Endothelial cell of umbilical vein (primary cell): ENCODE data around the gene KIF3A. TPM values are rescaled to one million over a fixed set of nuclear protein-coding genes. Genes with fewer than 3 reads are reported as not detected.

Experiments used
- BruUV-seq: library from RNA; stranded (reverse); fragments of 400-500 nt; replicated peaks from 2 replicates; lab custom pipeline; 2021; lab: Mats Ljungman, UMichigan
- CTCF ChIA-PET: fragments of 300-600, 350-600 bp; sonication (Branson Sonifier 250); formaldehyde crosslinking; loops from one replicate; lab custom pipeline; 2021; ENCODE audit warnings: antibody characterized with exemption, inconsistent platforms; lab: Charles Lee
- POLR2A ChIA-PET: fragments of 300-600, 350-600 bp; sonication (Branson Sonifier 250); formaldehyde crosslinking; loops from one replicate; lab custom pipeline; 2021; ENCODE audit warnings: antibody characterized with exemption, inconsistent platforms; lab: Charles Lee
- DNase-seq: peaks from one replicate; pipeline ENCODE4 v3.0.0-alpha.2; 2011; ENCODE audit warnings: low read depth, low spot score
- FAIRE-seq: peaks from 2 replicates; lab custom pipeline; 2011; peaks lifted over from hg19 to GRCh38; lab: Jason Lieb, UNC
- H2AFZ ChIP-seq: 2 replicates; pipeline ENCODE4 v1.6.0; 2012; ENCODE audit warnings: low read depth, low read length, control low read depth, inconsistent platforms
- H3K27ac ChIP-seq: 2 replicates; pipeline ENCODE4 v1.5.1; 2011; ENCODE audit warnings: low read depth, mild to moderate bottlenecking, control low read depth, low read length, moderate library complexity; ENCODE audit not compliant: insufficient read depth
- H3K27me3 ChIP-seq, 2 experiments: 2 replicates each; pipeline versions ENCODE4 v1.6.0 to v1.6.1; 2011; ENCODE audit warnings: low read length in 2 of 2, mixed read lengths in 1 of 2; ENCODE audit not compliant: control insufficient read depth in 2 of 2, insufficient read depth in 2 of 2
- H3K36me3 ChIP-seq, 2 experiments: 2 replicates in 1 of 2; 3 replicates in 1 of 2; pipeline ENCODE4 v1.5.1; 2011; ENCODE audit warnings: low read length in 2 of 2, mild to moderate bottlenecking in 1 of 2, moderate library complexity in 1 of 2; ENCODE audit not compliant: control insufficient read depth in 2 of 2, insufficient read depth in 2 of 2; ENCODE audit errors: extremely low read depth in 1 of 2
- H3K4me1 ChIP-seq: 3 replicates; pipeline ENCODE4 v1.5.1; 2011; ENCODE audit warnings: mild to moderate bottlenecking, low read length; ENCODE audit not compliant: control insufficient read depth, insufficient read depth; ENCODE audit errors: extremely low read depth
- H3K4me2 ChIP-seq: 2 replicates; pipeline ENCODE4 v1.6.1; 2011; ENCODE audit warnings: low read length, control low read depth, mixed read lengths; ENCODE audit not compliant: insufficient read depth
- H3K4me3 ChIP-seq, 3 experiments: fragments of 200-600 bp in 1 of 3; sonication (generic), shearing (Covaris generic) in 1 of 3; replicated peaks in 1 of 3; 2 replicates each; pipeline ENCODE4 v1.5.1; 2011 to 2016; ENCODE audit warnings: control low read depth in 3 of 3, low read length in 3 of 3, mild to moderate bottlenecking in 2 of 3, inconsistent platforms in 1 of 3, low read depth in 1 of 3, moderate library complexity in 1 of 3; ENCODE audit not compliant: insufficient read depth in 1 of 3
- H3K79me2 ChIP-seq: 2 replicates; pipeline ENCODE4 v1.6.0; 2012; ENCODE audit warnings: low read length, inconsistent platforms; ENCODE audit not compliant: control insufficient read depth, insufficient read depth
- H3K9ac ChIP-seq: replicated peaks from 2 replicates; pipeline ENCODE3; 2011; ENCODE audit warnings: low read length, control low read depth; ENCODE audit not compliant: insufficient read depth; ENCODE audit errors: extremely low read depth
- H3K9me1 ChIP-seq: replicated peaks from 3 replicates; pipeline ENCODE4 v1.6.0; 2011; ENCODE audit warnings: mild to moderate bottlenecking, low read length; ENCODE audit not compliant: control insufficient read depth, insufficient read depth; ENCODE audit errors: extremely low read depth
- H3K9me3 ChIP-seq: replicated peaks from 2 replicates; pipeline ENCODE4 v1.5.1; 2012; ENCODE audit warnings: low read length, inconsistent platforms; ENCODE audit not compliant: control insufficient read depth, insufficient read depth
- H4K20me1 ChIP-seq: replicated peaks from 2 replicates; pipeline ENCODE3; 2011; ENCODE audit warnings: mild to moderate bottlenecking, low read length; ENCODE audit not compliant: control insufficient read depth, insufficient read depth; ENCODE audit errors: extremely low read depth
- CTCF ChIP-seq, 2 donors: IDR thresholded peaks; 1 replicate in 1 of 2; 2 replicates in 1 of 2; pipeline ENCODE4 v1.5.1; 2011; ENCODE audit warnings: low read length in 2 of 2, mild to moderate bottlenecking in 2 of 2, moderate library complexity in 2 of 2, control low read depth in 1 of 2, inconsistent platforms in 1 of 2, low read depth in 1 of 2; ENCODE audit not compliant: insufficient read depth in 1 of 2; ENCODE audit errors: extremely low read depth in 1 of 2
- EZH2 ChIP-seq: IDR thresholded peaks from 2 replicates; pipeline ENCODE4 v1.6.1; 2012; ENCODE audit warnings: borderline replicate concordance, low read depth, mild to moderate bottlenecking, moderate library complexity, low read length, inconsistent platforms; ENCODE audit not compliant: severe bottlenecking
- FOS ChIP-seq: IDR thresholded peaks from 2 replicates; pipeline ENCODE4 v1.6.1; 2011; ENCODE audit warnings: mild to moderate bottlenecking, low read length, moderate library complexity, borderline replicate concordance; ENCODE audit not compliant: insufficient read depth
- GATA2 ChIP-seq: IDR thresholded peaks from 2 replicates; pipeline ENCODE4 v1.7.0; 2011; ENCODE audit warnings: low read depth, mild to moderate bottlenecking, moderate library complexity, mixed read lengths, low read length; ENCODE audit not compliant: insufficient read length, insufficient read depth
- JUN ChIP-seq: IDR thresholded peaks from 2 replicates; pipeline ENCODE4 v1.6.1; 2011; ENCODE audit warnings: borderline replicate concordance, low read depth; ENCODE audit not compliant: insufficient read length, insufficient read depth
- MAX ChIP-seq: IDR thresholded peaks from 2 replicates; pipeline ENCODE4 v1.6.1; 2011; ENCODE audit not compliant: insufficient read depth, insufficient read length
- MYC ChIP-seq: IDR thresholded peaks from one replicate; pipeline ENCODE4 v1.6.1; 2011; ENCODE audit warnings: mild to moderate bottlenecking, low read depth, low read length
- POLR2A ChIP-seq: IDR thresholded peaks from 2 replicates; pipeline ENCODE4 v1.6.1; 2012; ENCODE audit warnings: low read depth, mild to moderate bottlenecking, control low read depth, low read length
- POLR2AphosphoS5 ChIP-seq: IDR thresholded peaks from 2 replicates; pipeline ENCODE4 v1.6.1; 2012; ENCODE audit warnings: low read depth, mild to moderate bottlenecking, control low read depth, low read length, moderate library complexity; ENCODE audit not compliant: insufficient read depth
- dilution Hi-C: fragments of 300-500 bp; cut with MboI; formaldehyde crosslinking; loops from one replicate; pipeline ENCODE4 v1.15.0; 2019; ENCODE audit warnings: low sequenced_read_pairs; ENCODE audit not compliant: extremely low pct_ligation_motif_present
- intact Hi-C: fragments of 100-400 bp; cut with micrococcal nuclease; formaldehyde crosslinking; loops from one replicate; pipeline ENCODE4 v1.10.0; 2022
- polyA plus RNA-seq, 4 experiments: library from polyadenylated mRNA; depleted of rRNA in 3 of 4; stranded (reverse) in 3 of 4; unstranded in 1 of 4; fragments of >200 nt; gene quantifications; 2 replicates each; pipeline versions ENCODE4 v1.2.1 to v1.2.3, GENCODE V29; 2011 to 2012; ENCODE audit warnings: missing spikeins in 1 of 4
- total RNA-seq: library from RNA; stranded (reverse); gene quantifications from 2 replicates; pipeline ENCODE4 v1.2.3, GENCODE V29; 2021

Gene KIF3A
- total and polyA plus RNA-seq, 2 donors (not counting 3 experiments of a cell fraction or from before 2014, with no cell fraction given), result 3.3 to 11.2 TPM

GRCh38 chr5:132681476-132681831 lies 55.9 kb downstream of the KIF3A start:
- dilution Hi-C loops, result no loop called here
- ChIA-PET CTCF (interaction anchor here (1.1 kb wide), 1 partner anchor 21 kb away, joined by 3 read pairs; no protein-coding TSS in a partner anchor), POLR2A (no interaction called here)
- H3K9ac ChIP-seq, result no peak overlapping the region
- H3K9me3 ChIP-seq, result no peaks in the 10 kb centered on the region
- no peaks in the 10 kb centered on the region for H3K36me3 ChIP-seq
- BruUV-seq, result no TSS peak
- no peaks in the 10 kb centered on the region for H3K9me1 ChIP-seq
- H4K20me1 ChIP-seq, result no peaks in the 10 kb centered on the region
- no peak overlapping the region for H2AFZ ChIP-seq
- H3K27me3 ChIP-seq, result no peaks in the 10 kb centered on the region
- intact Hi-C loops, result no loop called here
- FAIRE-seq, result no peak
- TF ChIP-seq CTCF (IDR thresholded peaks at IDR 0.05; ENCODE audit: extremely low read depth in 1 of 2, insufficient read depth in 1 of 2, low read depth in 1 of 2, low read length in 2 of 2), result no peak
- TF ChIP-seq EZH2, result no peak
- H3K4me3 ChIP-seq, result no peak overlapping the region
- no peak for DNase-seq
- H3K4me2 ChIP-seq, result no peak overlapping the region
- no peaks in the 10 kb centered on the region for H3K79me2 ChIP-seq
- H3K4me1 ChIP-seq, result peaks cover 7% of the 10 kb centered on the region
- H3K27ac ChIP-seq, result no peak overlapping the region

DNA sequence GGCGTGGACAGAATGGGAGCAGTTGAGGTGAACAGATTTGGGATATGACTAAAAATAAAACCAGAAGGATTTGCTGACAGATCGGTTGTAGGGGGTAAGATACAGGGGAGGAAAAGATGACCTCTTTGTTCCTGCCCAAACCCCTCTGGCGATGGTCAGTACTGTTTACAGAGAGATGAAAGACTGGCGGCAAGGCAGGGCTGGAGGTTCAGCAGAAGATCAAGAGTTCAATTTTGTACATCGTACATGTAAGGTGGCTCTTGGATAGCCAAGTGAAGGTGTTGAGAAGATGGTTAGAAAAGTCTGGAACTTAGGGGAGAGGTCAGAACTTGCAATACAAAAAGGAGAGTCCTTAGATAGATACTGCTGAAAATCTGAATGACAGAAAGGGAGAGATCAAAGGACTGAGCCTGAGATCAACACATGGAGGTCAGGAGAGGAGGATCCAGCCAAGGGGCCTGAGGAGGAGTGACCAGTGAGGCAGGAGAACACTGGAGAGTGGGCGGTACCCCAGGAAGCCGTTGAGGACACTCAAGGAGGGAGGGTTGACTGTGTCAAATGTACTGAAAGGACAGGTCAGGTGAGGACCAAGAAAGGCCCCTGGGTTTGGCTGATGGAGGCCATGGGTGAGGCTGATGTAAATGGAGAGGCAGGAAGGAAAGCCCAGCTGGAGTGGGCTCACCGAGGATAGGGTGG lies 56.4 kb downstream of the KIF3A start:
- Histone ChIP-seq H3K9me1 (no peaks in the 10 kb centered on the region), H3K9ac (no peak overlapping the region), H3K4me3 (no peak overlapping the region), H3K27ac (no peak overlapping the region), H3K4me2 (no peak overlapping the region), H4K20me1 (no peaks in the 10 kb centered on the region), H3K79me2 (no peaks in the 10 kb centered on the region), H3K9me3 (no peaks in the 10 kb centered on the region), H2AFZ (no peak overlapping the region), H3K4me1 (peaks cover 7% of the 10 kb centered on the region), H3K27me3 (no peaks in the 10 kb centered on the region), H3K36me3 (no peaks in the 10 kb centered on the region)
- dilution Hi-C loops, result no loop called here
- no peak for FAIRE-seq
- no peak for DNase-seq
- TF ChIP-seq MYC, result no peak
- TF ChIP-seq CTCF (IDR thresholded peaks at IDR 0.05; ENCODE audit: extremely low read depth in 1 of 2, insufficient read depth in 1 of 2, low read depth in 1 of 2, low read length in 2 of 2), result no peak
- no peak for TF ChIP-seq FOS
- no peak for TF ChIP-seq POLR2AphosphoS5
- no peak for TF ChIP-seq GATA2
- no peak for TF ChIP-seq EZH2
- TF ChIP-seq JUN, result no peak
- TF ChIP-seq POLR2A, result no peak
- TF ChIP-seq MAX, result no peak
- intact Hi-C loops, result no loop called here
- no TSS peak for BruUV-seq
- ChIA-PET POLR2A (no interaction called here), CTCF (interaction anchor here (1.1 kb wide), 1 partner anchor 20 kb away, joined by 3 read pairs; no protein-coding TSS in a partner anchor)
